ENCODE results near the gene RPS6KA4.
"Not testable (repeated sequence)": the region's sequence is repeated elsewhere in the genome, so short reads cannot be mapped to it uniquely, and the experiment has no call there.

Gene RPS6KA4

DNA sequence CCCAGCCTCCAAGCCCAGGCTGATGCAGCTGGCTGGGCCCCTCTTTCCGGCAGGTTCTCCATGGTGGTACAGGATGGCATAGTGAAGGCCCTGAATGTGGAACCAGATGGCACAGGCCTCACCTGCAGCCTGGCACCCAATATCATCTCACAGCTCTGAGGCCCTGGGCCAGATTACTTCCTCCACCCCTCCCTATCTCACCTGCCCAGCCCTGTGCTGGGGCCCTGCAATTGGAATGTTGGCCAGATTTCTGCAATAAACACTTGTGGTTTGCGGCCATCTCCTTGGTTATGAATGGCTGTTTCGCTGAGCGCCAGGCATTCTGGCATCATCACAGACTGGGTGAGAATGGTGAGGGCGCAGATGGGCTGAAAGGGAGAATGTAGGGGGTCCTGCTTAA, 37.4 kb upstream of the RPS6KA4 start:
- no peak overlapping the region for H3K4me3 ChIP-seq (ENCODE audit: low read length)
- DNase-seq (ENCODE audit: low read depth): peak; percentile 89
- TF ChIP-seq, protein P1, sequence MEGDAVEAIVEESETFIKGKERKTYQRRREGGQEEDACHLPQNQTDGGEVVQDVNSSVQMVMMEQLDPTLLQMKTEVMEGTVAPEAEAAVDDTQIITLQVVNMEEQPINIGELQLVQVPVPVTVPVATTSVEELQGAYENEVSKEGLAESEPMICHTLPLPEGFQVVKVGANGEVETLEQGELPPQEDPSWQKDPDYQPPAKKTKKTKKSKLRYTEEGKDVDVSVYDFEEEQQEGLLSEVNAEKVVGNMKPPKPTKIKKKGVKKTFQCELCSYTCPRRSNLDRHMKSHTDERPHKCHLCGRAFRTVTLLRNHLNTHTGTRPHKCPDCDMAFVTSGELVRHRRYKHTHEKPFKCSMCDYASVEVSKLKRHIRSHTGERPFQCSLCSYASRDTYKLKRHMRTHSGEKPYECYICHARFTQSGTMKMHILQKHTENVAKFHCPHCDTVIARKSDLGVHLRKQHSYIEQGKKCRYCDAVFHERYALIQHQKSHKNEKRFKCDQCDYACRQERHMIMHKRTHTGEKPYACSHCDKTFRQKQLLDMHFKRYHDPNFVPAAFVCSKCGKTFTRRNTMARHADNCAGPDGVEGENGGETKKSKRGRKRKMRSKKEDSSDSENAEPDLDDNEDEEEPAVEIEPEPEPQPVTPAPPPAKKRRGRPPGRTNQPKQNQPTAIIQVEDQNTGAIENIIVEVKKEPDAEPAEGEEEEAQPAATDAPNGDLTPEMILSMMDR (IDR thresholded peaks at IDR 0.05; ENCODE audit: insufficient read depth, low read depth, low read length, missing control alignments): no peak

GRCh38 chr11:64322925-64323260, 36.1 kb upstream of the RPS6KA4 start:
- TF ChIP-seq, protein P1 (IDR thresholded peaks at IDR 0.05; ENCODE audit: insufficient read depth, low read depth, low read length, missing control alignments): no peak
- DNase-seq (ENCODE audit: low read depth): no peak
- no peak overlapping the region for H3K4me3 ChIP-seq (ENCODE audit: low read length)

GRCh38 chr11:64323373-64323772, 35.6 kb upstream of the RPS6KA4 start:
- TF ChIP-seq, protein P1 (IDR thresholded peaks at IDR 0.05; ENCODE audit: insufficient read depth, low read depth, low read length, missing control alignments): no peak
- no peak for DNase-seq (ENCODE audit: low read depth)
- H3K4me3 ChIP-seq (ENCODE audit: low read length): no peak overlapping the region

- not testable (repeated sequence) for DNase-seq (ENCODE audit: low read depth)
Observed at GRCh38 chr11:64323984-64324383, 35.0 kb upstream of the RPS6KA4 start.

GRCh38 chr11:64324692-64325469, 34.1 kb upstream of the RPS6KA4 start:
- peak; percentile 95 for DNase-seq (ENCODE audit: low read depth)
- TF ChIP-seq, protein P1 (IDR thresholded peaks at IDR 0.05; ENCODE audit: insufficient read depth, low read depth, low read length, missing control alignments): no peak
- H3K4me3 ChIP-seq (ENCODE audit: low read length): no peak overlapping the region

More at GRCh38 chr11:64323984-64324383, 35.0 kb upstream of the RPS6KA4 start:
- H3K4me3 ChIP-seq (ENCODE audit: low read length): not testable (repeated sequence)

DNA sequence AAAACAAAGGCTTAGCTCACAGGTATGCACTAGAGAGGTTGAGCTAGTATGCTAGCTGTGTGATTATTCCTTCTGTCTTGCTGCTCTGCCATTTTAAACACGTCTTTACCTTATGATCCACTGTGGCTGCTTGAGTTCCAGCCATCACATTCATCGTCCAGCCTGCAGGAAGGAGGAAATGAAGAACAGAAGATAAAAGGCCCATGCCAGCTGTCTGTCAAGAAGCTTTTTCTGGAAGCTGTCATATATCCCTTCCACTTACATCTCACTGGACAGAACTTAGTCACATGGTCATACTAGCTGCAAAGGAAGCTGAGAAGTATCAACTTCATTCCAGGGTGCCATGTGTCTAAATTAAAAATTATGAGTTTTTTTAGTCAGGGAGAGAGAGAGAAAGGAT, 31.6 kb upstream of the RPS6KA4 start:
- DNase-seq (ENCODE audit: low read depth): no peak
- TF ChIP-seq, protein P1 (IDR thresholded peaks at IDR 0.05; ENCODE audit: insufficient read depth, low read depth, low read length, missing control alignments): no peak
- no peak overlapping the region for H3K4me3 ChIP-seq (ENCODE audit: low read length)

DNA sequence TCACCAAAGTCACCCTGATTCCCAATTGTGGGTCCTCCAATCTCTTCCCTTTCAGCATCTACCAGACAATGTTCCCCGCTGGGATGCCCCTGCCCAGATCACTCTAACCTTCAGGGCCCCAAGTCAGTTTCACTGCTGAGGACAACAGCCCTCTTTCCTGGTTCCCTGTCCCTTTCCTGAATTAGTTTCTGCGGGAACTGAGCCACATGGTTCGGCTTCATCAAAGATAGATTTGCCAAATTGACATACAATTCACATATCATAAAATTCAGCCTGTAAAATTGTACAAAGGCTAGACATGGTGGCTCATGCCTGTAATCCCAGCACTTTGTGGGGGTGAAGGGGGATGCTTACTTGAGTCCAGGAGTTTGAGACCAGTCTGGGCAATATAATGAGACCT, 31.0 kb upstream of the RPS6KA4 start:
- TF ChIP-seq, protein P1 (IDR thresholded peaks at IDR 0.05; ENCODE audit: insufficient read depth, low read depth, low read length, missing control alignments): no peak
- no peak overlapping the region for H3K4me3 ChIP-seq (ENCODE audit: low read length)
- DNase-seq (ENCODE audit: low read depth): no peak
